AG09309 (cell line): ENCODE results near the gene TBC1D3L.
"Not testable (repeated sequence)": the region's sequence is repeated elsewhere in the genome, so short reads cannot be mapped to it uniquely, and the experiment has no call there.

Source experiments
- DNase-seq: peaks from one replicate; pipeline ENCODE4 v3.0.0-alpha.2; 2010; ENCODE audit warnings: low read depth
- H3K4me3 ChIP-seq: 2 replicates; pipeline ENCODE4 v1.5.1; 2011; ENCODE audit warnings: mild to moderate bottlenecking, low read depth, low read length, moderate library complexity; ENCODE audit not compliant: control insufficient read depth

TBC1D3L gene

GRCh38 chr17:37988960-37989359 is at the start of gene TBC1D3L:
Gene TBC1D3L, minus strand, starts transcription at chr17:37989060. Its CDS starts 1,540 bp downstream, at chr17:37987520.
- DNase-seq, H3K4me3 ChIP-seq: not testable (repeated sequence)

GRCh38 chr17:38003676-38004075 is 14.8 kb upstream of the TBC1D3L start, which contains the start of gene TBC1D3D:
Gene TBC1D3D, plus strand, starts transcription at chr17:38003976. Its CDS starts 1,585 bp downstream, at chr17:38005561.
- not testable (repeated sequence) for H3K4me3 ChIP-seq, DNase-seq
